IMR-90 (cell line): ENCODE results near the gene ME1. TPM values are rescaled to one million over a fixed set of nuclear protein-coding genes. Genes with fewer than 3 reads are reported as not detected.

Experiments
- ATAC-seq: fragments of 200-7000 bp; cut with Tn5 transposase; 2 replicates; pipeline ENCODE4 v1.9.1; 2020; ENCODE audit warnings: low read depth, mild to moderate bottlenecking, moderate library complexity
- BruUV-seq: library from RNA; stranded (reverse); fragments of 400-500 nt; replicated peaks from 2 replicates; lab custom pipeline; 2021; lab: Mats Ljungman, UMichigan
- CTCF ChIA-PET: fragments of 300-600 bp; formaldehyde crosslinking; extraction: SDS; loops from one replicate; lab custom pipeline; 2021; ENCODE audit warnings: antibody characterized with exemption; lab: Yijun Ruan, JAX
- POLR2A ChIA-PET: fragments of 300-600 bp; sonication (Branson Sonifier 250); formaldehyde crosslinking; loops from one replicate; lab custom pipeline; 2022; ENCODE audit warnings: antibody characterized with exemption; ENCODE audit not compliant: unreplicated experiment; lab: Charles Lee
- DNase-seq: peaks from one replicate; pipeline ENCODE4 v3.0.0; 2013
- H2AFZ ChIP-seq: replicated peaks from 2 replicates; pipeline ENCODE3; 2013; ENCODE audit warnings: low read length, mild to moderate bottlenecking; ENCODE audit not compliant: poor library complexity
- H2AK5ac ChIP-seq: 2 replicates; pipeline ENCODE4 v1.6.1; 2013; ENCODE audit warnings: low read depth, low read length, inconsistent platforms
- H2AK9ac ChIP-seq: replicated peaks from 2 replicates; pipeline ENCODE3; 2013; ENCODE audit warnings: mild to moderate bottlenecking, low read depth, low read length, moderate library complexity; ENCODE audit not compliant: poor library complexity
- H2BK120ac ChIP-seq: 2 replicates; pipeline ENCODE4 v1.6.1; 2013; ENCODE audit warnings: low read depth, low read length, inconsistent platforms
- H2BK15ac ChIP-seq: 3 replicates; pipeline ENCODE4 v1.6.1; 2013; ENCODE audit warnings: low read depth, low read length, inconsistent platforms
- H2BK20ac ChIP-seq: 2 replicates; pipeline ENCODE4 v1.6.1; 2013; ENCODE audit warnings: low read depth, mild to moderate bottlenecking, inconsistent platforms, low read length, moderate library complexity
- H2BK5ac ChIP-seq: 2 replicates; pipeline ENCODE4 v1.6.1; 2013; ENCODE audit warnings: mild to moderate bottlenecking, low read depth, low read length, inconsistent platforms; ENCODE audit not compliant: poor library complexity, severe bottlenecking
- H3K14ac ChIP-seq: replicated peaks from 2 replicates; pipeline ENCODE4 v1.6.1; 2013; ENCODE audit warnings: low read depth, low read length, inconsistent platforms
- H3K18ac ChIP-seq: 2 replicates; pipeline ENCODE4 v1.6.1; 2013; ENCODE audit warnings: low read depth, low read length, control low read depth
- H3K23ac ChIP-seq: 2 replicates; pipeline ENCODE4 v1.6.1; 2013; ENCODE audit warnings: low read depth, low read length, inconsistent platforms
- H3K27ac ChIP-seq: 2 replicates; pipeline ENCODE4 v1.5.1; 2013; ENCODE audit warnings: mild to moderate bottlenecking, control low read depth, low read length; ENCODE audit not compliant: insufficient read depth
- H3K27me3 ChIP-seq: 2 replicates; pipeline ENCODE4 v1.6.1; 2013; ENCODE audit warnings: low read length; ENCODE audit not compliant: control insufficient read depth, insufficient read depth
- H3K36me3 ChIP-seq: 2 replicates; pipeline ENCODE4 v1.6.1; 2013; ENCODE audit warnings: low read length, mixed read lengths; ENCODE audit not compliant: control insufficient read depth, insufficient read depth
- H3K4ac ChIP-seq: 2 replicates; pipeline ENCODE4 v1.6.1; 2013; ENCODE audit warnings: low read depth, low read length, inconsistent platforms
- H3K4me1 ChIP-seq: 2 replicates; pipeline ENCODE4 v1.6.1; 2013; ENCODE audit warnings: low read length, mixed read lengths; ENCODE audit not compliant: control insufficient read depth, insufficient read depth
- H3K4me2 ChIP-seq: 2 replicates; pipeline ENCODE4 v1.6.1; 2013; ENCODE audit warnings: low read depth, mild to moderate bottlenecking, control low read depth, low read length, moderate library complexity
- H3K4me3 ChIP-seq: 2 replicates; pipeline ENCODE4 v1.5.1; 2013; ENCODE audit warnings: low read depth, mild to moderate bottlenecking, control low read depth, low read length, moderate library complexity; ENCODE audit not compliant: insufficient read depth
- H3K56ac ChIP-seq: 2 replicates; pipeline ENCODE4 v1.6.1; 2013; ENCODE audit warnings: low read length, inconsistent platforms; ENCODE audit not compliant: insufficient read depth; ENCODE audit errors: extremely low read depth
- H3K79me1 ChIP-seq, 2 experiments: 2 replicates each; pipeline ENCODE4 v1.6.1; 2013; ENCODE audit warnings: low read length in 2 of 2, inconsistent platforms in 1 of 2, low read depth in 1 of 2
- H3K9ac ChIP-seq: 2 replicates; pipeline ENCODE4 v1.6.1; 2013; ENCODE audit warnings: low read depth, low read length, control low read depth
- H3K9me1 ChIP-seq: 2 replicates; pipeline ENCODE4 v1.6.1; 2013; ENCODE audit warnings: low read length, inconsistent platforms; ENCODE audit not compliant: insufficient read depth
- H3K9me3 ChIP-seq: 2 replicates; pipeline ENCODE4 v1.6.1; 2013; ENCODE audit warnings: low read length; ENCODE audit not compliant: control insufficient read depth, insufficient read depth
- H4K20me1 ChIP-seq: 2 replicates; pipeline ENCODE4 v1.6.1; 2013; ENCODE audit warnings: low read length, inconsistent platforms; ENCODE audit not compliant: insufficient read depth
- H4K5ac ChIP-seq: 2 replicates; pipeline ENCODE4 v1.6.1; 2013; ENCODE audit warnings: mild to moderate bottlenecking, low read depth, low read length, control low read depth
- H4K8ac ChIP-seq, 2 experiments: 2 replicates each; pipeline ENCODE4 v1.6.1; 2013; ENCODE audit warnings: low read depth in 2 of 2, low read length in 2 of 2, control low read depth in 1 of 2, inconsistent platforms in 1 of 2
- H4K91ac ChIP-seq: 2 replicates; pipeline ENCODE4 v1.6.1; 2013; ENCODE audit warnings: low read depth, low read length, inconsistent platforms; ENCODE audit not compliant: insufficient read depth
- BHLHE40 ChIP-seq: fragments of 150-350 bp; IDR thresholded peaks from 2 replicates; pipeline ENCODE4 v1.6.1; 2016; ENCODE audit warnings: mild to moderate bottlenecking, low read depth, low read length
- CEBPB ChIP-seq: IDR thresholded peaks from 2 replicates; pipeline ENCODE4 v1.6.1; 2012; ENCODE audit warnings: low read depth, low read length, improper control_type of control experiment
- ELK1 ChIP-seq: fragments of 150-350 bp; IDR thresholded peaks from 2 replicates; pipeline ENCODE4 v1.6.1; 2016; ENCODE audit warnings: low read depth, mild to moderate bottlenecking, low read length, moderate library complexity, borderline replicate concordance
- FOS ChIP-seq: fragments of 150-350 bp; IDR thresholded peaks from 2 replicates; pipeline ENCODE4 v1.6.1; 2016; ENCODE audit warnings: low read depth, low read length
- MAFK ChIP-seq: IDR thresholded peaks from 2 replicates; pipeline ENCODE4 v1.6.1; 2012; ENCODE audit warnings: low read depth, low read length, improper control_type of control experiment
- NFE2L2 ChIP-seq: fragments of 150-350 bp; IDR thresholded peaks from 2 replicates; pipeline ENCODE4 v1.6.1; 2016; ENCODE audit warnings: low read depth, mild to moderate bottlenecking, low read length
- WGBS, 2 experiments: methylation state at CpG; one replicate each; pipeline versions ENCODE4 v1.1.5 to v1.1.7; 2013; ENCODE audit warnings: missing lambda C conversion rate in 2 of 2; ENCODE audit not compliant: insufficient read length in 1 of 2; ENCODE audit errors: extremely low coverage in 2 of 2; 5-methylcytosine and 5-hydroxymethylcytosine counted together
- dilution Hi-C: fragments of 300-500 bp; cut with HindIII; formaldehyde crosslinking; loops from one replicate; pipeline ENCODE4 v1.14.3; 2018; ENCODE audit warnings: low sequenced_read_pairs; ENCODE audit not compliant: unreplicated experiment
- in situ Hi-C: fragments of 300-500 bp; cut with MboI; formaldehyde crosslinking; loops from 3 replicates; pipeline ENCODE4 v1.14.3; 2019; ENCODE audit warnings: low sequenced_read_pairs, inconsistent platforms, mixed read lengths
- intact Hi-C: fragments of 100-400 bp; cut with micrococcal nuclease; formaldehyde crosslinking; loops from 2 replicates; pipeline ENCODE4 v1.10.0; 2022
- polyA plus RNA-seq, 3 experiments: library from polyadenylated mRNA; depleted of rRNA; stranded (reverse); fragments of >200 nt; gene quantifications; 2 replicates each; pipeline ENCODE4 v1.2.3, GENCODE V29; 2012; ENCODE audit warnings: low replicate concordance in 1 of 3
- total RNA-seq: library from RNA; depleted of rRNA; stranded (reverse); fragments of >200 nt; gene quantifications from 2 replicates; pipeline ENCODE4 v1.2.3, GENCODE V29; 2012
- TF ChIP-seq, protein P1 (sequence below): fragments of 150-350 bp; IDR thresholded peaks from 2 replicates; pipeline ENCODE4 v1.6.1; 2017; ENCODE audit warnings: mild to moderate bottlenecking, antibody characterized with exemption, low read length, low read depth

Gene ME1
- total and polyA plus RNA-seq, 2 of the 4 experiments (the other 2 are of a cell fraction) = 21.5 to 24.4 TPM

GRCh38 chr6:83270971-83271719, 159.7 kb downstream of the ME1 start:
- Histone ChIP-seq H3K14ac (no peak overlapping the region), H4K5ac (no peak overlapping the region), H3K4ac (0 out of 2 replicates have a peak overlapping the region, but pooled peaks have one; percentile 45), H3K23ac (no peak overlapping the region), H2BK20ac (peak overlapping the region; percentile 85), H3K36me3 (no peaks in the 10 kb centered on the region), H3K4me2 (peak overlapping the region; percentile 87; the same call in 1 of the 2 replicates), H3K27me3 (no peaks in the 10 kb centered on the region), H3K9ac (no peak overlapping the region), H4K20me1 (no peaks in the 10 kb centered on the region), H2BK120ac (peak overlapping the region; percentile 73), H3K9me3 (no peaks in the 10 kb centered on the region), H3K4me3 (no peak overlapping the region), H2BK5ac (peak overlapping the region; percentile 48), H2BK15ac (no peak overlapping the region), H4K91ac (0 out of 2 replicates have a peak overlapping the region, but pooled peaks have one; percentile 5), H4K8ac (peak overlapping the region in 1 of 2 experiments; percentile 71; a peak in 2 of 4 replicates), H3K4me1 (peaks cover 7% of the 10 kb centered on the region), H3K79me1 (no peaks in the 10 kb centered on the region), H3K27ac (no peak overlapping the region), H3K9me1 (no peaks in the 10 kb centered on the region), H2AFZ (no peak overlapping the region), H3K56ac (no peak overlapping the region), H2AK5ac (no peak overlapping the region), H2AK9ac (no peak overlapping the region), H3K18ac (peak overlapping the region; percentile 65; the same call in 1 of the 2 replicates)
- ATAC-seq (peak; percentile 80), DNase-seq (peak; percentile 97)
- POLR2A ChIA-PET = no interaction called here
- intact Hi-C loops (loop anchor here (5.0 kb wide), 1 partner anchor 39 kb away; no protein-coding TSS in a partner anchor), in situ Hi-C loops (no loop called here), dilution Hi-C loops (no loop called here)
- CTCF ChIA-PET = no interaction called here
- TF ChIP-seq, protein P1, sequence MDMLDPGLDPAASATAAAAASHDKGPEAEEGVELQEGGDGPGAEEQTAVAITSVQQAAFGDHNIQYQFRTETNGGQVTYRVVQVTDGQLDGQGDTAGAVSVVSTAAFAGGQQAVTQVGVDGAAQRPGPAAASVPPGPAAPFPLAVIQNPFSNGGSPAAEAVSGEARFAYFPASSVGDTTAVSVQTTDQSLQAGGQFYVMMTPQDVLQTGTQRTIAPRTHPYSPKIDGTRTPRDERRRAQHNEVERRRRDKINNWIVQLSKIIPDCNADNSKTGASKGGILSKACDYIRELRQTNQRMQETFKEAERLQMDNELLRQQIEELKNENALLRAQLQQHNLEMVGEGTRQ = peak; percentile 77
- peak; percentile 96 for TF ChIP-seq FOS
- no peak for TF ChIP-seq NFE2L2
- peak; percentile 56 for TF ChIP-seq CEBPB
- no peak for TF ChIP-seq ELK1
- peak; percentile 71; the same call in 1 of the 2 replicates for TF ChIP-seq MAFK
- peak; percentile 70; the same call in 1 of the 2 replicates for TF ChIP-seq BHLHE40
- WGBS, 2 experiments = no CpG with 5 or more reads among the region's 6 CpGs
- BruUV-seq = no TSS peak
